ENCODE results near the gene MLST8. TPM values are rescaled to one million over a fixed set of nuclear protein-coding genes. Genes with fewer than 3 reads are reported as not detected.

The MLST8 gene, protein sequence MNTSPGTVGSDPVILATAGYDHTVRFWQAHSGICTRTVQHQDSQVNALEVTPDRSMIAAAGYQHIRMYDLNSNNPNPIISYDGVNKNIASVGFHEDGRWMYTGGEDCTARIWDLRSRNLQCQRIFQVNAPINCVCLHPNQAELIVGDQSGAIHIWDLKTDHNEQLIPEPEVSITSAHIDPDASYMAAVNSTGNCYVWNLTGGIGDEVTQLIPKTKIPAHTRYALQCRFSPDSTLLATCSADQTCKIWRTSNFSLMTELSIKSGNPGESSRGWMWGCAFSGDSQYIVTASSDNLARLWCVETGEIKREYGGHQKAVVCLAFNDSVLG
- 10 to 100 TPM; 49.5 to 52.2 TPM for total RNA-seq

- H3K36me3 Mint-ChIP-seq, result peaks cover 10 to 15% of the 10 kb centered on the region in 2 donors
- ATAC-seq (peak; percentile 79 to 84), DNase-seq (ENCODE audit: low spot score in 2 of 2) (peak; percentile 90 to 93)
- H3K27ac Mint-ChIP-seq, result peak within 1 kb of the TSS; percentile 79 to 88
- H3K9me3 Mint-ChIP-seq, result no peaks in the 10 kb centered on the region
Measured at GRCh38 chr16:2205104-2205966, at the start of gene MLST8. Gene MLST8, plus strand, starts transcription at chr16:2205454. Its CDS starts 632 bp downstream, at chr16:2206086.

DNA sequence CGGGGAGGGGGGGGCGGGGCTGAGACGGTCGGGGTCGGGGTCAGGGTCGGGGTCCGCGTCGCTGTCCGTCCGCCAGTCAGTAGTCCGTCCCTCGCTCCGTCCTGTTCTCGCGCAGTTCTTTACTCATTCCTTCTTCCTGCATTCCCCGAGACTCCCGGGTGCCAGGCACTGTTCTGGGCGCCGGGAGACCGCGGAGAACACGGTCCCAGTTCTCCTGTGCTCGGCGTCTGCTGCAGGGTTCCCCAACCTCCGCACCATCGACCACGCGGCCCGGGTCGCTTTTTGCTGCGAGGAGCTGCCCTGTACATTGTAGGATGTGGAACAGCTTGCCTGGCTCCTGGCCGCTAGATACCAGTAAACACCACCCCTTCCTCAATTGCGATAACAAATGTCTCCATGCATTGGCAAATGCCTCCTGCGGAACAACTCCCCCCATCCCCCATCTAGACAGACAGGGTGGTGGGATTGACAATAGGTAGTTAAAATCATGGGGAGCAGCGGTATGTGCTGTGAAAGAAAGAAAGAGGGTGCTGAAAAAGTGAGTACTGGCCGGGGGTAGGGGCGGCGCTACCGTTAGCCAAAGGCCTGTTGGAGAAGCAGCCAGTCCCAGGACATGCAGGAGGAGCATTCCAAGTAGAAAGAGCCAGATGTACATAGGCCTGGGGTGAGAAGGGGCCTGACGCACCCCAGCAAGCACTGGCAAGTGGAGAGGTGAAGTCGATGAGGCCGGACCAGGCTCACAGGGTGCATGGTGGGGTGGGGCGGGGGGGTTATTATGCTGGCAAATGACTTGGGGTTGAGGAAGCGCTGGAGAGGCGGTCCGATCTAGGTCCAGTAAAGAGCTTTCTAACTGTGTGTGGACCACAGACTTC lies 49.0 kb upstream of the MLST8 start:
- H3K36me3 Mint-ChIP-seq, result peaks cover 31 to 36% of the 10 kb centered on the region in 2 donors
- DNase-seq (ENCODE audit: low spot score in 2 of 2), result no peak

GRCh38 chr16:2156849-2157224 lies 48.4 kb upstream of the MLST8 start:
- H3K27ac Mint-ChIP-seq, result peak overlapping the region; percentile 78 to 98
- ATAC-seq, result no peak
- no peaks in the 10 kb centered on the region for H3K9me3 Mint-ChIP-seq
- H3K36me3 Mint-ChIP-seq, result peaks cover 31 to 33% of the 10 kb centered on the region in 2 donors
- DNase-seq (ENCODE audit: low spot score in 2 of 2), result no peak

More for the DNA sequence above, 49.0 kb upstream of the MLST8 start:
- H3K27ac Mint-ChIP-seq, result peak overlapping the region; percentile 78 to 98
- no peaks in the 10 kb centered on the region for H3K9me3 Mint-ChIP-seq
- peak in 1 of 2 donors; percentile 0 for ATAC-seq

GRCh38 chr16:2157480-2158261 lies 47.6 kb upstream of the MLST8 start:
- no peak for DNase-seq (ENCODE audit: low spot score in 2 of 2)
- no peak for ATAC-seq
- Mint-ChIP-seq H3K36me3 (peaks cover 31 to 33% of the 10 kb centered on the region in 2 donors), H3K27ac (peak overlapping the region; percentile 79 to 98), H3K9me3 (no peaks in the 10 kb centered on the region)

DNA sequence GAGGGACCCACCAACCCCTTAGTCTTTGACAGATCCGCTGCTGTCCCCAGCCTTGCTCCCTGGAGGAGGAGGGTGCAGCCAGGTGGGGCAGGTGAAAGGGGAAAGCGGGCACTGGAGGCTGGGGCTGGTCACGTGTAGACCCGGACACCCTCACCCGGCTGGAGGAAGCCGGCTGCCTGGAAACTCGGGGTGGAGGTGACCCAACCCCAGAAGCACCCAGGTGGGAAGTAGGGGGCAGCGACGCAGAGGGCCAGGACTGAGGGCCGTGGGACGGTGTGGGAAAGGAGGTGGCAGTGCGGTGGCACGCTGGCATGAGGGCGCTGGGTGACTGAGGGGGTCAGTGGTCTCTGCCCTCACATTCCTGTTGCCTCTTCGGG lies 47.0 kb upstream of the MLST8 start:
- H3K9me3 Mint-ChIP-seq, result no peaks in the 10 kb centered on the region
- peaks cover 30 to 32% of the 10 kb centered on the region in 2 donors for H3K36me3 Mint-ChIP-seq
- DNase-seq (ENCODE audit: low spot score in 2 of 2), result no peak
- peak overlapping the region; percentile 44 to 79 for H3K27ac Mint-ChIP-seq
- no peak for ATAC-seq

DNA sequence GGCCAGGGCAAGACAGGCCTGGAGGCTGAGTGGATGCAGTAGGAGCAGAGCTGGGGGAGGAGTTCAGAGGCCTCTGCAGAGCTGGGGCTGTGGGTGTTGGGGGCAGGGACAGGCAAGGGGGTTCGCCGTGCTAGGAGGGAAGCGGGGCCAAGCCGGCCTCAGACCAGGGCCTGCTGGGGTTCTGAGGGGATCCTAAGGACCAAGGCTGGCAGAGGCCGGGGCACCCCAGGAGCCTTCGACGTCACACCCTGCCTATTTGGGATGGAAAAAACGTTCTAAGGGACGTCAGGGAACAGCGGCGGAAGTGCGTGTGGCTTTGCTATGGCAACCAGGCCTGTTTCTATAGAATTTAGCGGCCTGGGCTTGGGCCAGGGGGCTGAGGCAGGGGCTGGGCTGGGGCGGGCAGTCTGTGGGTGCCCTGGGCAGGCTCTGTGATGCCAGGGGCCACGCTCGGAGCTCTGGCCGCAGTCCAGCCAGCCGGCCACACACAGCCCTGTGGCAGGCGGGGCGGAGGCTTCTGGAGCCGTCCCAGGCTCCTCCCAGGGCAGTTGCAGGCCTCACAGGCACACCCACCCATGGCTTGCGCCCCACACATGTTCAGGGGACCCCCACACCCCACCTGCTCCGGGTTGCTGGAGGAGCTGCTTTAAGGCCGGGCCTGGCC lies 45.9 kb upstream of the MLST8 start:
- H3K9me3 Mint-ChIP-seq, result no peaks in the 10 kb centered on the region
- DNase-seq (ENCODE audit: low spot score in 2 of 2), result no peak
- ATAC-seq, result no peak
- peaks cover 19 to 31% of the 10 kb centered on the region in 2 donors for H3K36me3 Mint-ChIP-seq
- H3K27ac Mint-ChIP-seq, result peak overlapping the region; percentile 71 to 74

DNA sequence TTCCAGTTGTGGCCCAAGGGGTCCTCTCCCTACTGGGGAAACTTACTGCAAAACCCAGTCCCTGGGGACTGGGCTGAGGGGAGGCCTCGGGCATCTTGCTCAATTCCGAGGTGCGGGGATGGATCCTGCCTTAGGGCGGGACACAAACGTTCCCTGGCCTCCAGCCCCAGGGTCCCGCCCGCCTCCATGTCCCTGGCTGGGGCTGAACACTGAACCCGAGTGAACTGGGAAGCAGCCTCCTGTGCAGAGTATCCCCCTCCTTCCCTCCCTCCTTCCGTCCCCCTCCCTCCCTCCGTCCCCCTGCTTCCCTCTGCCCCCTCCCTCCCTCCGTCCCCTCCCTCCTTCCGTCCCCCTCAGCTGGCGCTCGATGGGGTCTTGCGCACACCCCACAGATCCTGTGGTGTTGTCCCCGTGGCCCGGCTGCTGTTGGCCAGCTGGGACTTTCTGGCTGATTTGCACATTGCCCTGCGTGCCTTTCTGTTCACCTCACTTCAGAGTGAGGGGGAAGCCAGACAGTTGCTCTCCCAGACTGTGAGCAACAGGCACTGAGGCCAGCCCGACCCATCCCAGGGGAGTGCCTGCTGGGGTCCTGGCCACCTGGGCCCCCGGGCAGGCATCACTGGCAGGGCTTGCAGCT lies 44.2 kb upstream of the MLST8 start:
- no peak overlapping the region for H3K27ac Mint-ChIP-seq
- H3K9me3 Mint-ChIP-seq, result no peaks in the 10 kb centered on the region
- ATAC-seq, result no peak
- H3K36me3 Mint-ChIP-seq, result peaks cover 5 to 20% of the 10 kb centered on the region in 2 donors
- DNase-seq (ENCODE audit: low spot score in 2 of 2), result no peak

- Mint-ChIP-seq H3K27ac (peak overlapping the region in 1 of 2 donors; percentile 82), H3K36me3 (peaks cover 0 to 19% of the 10 kb centered on the region in 2 donors), H3K9me3 (no peaks in the 10 kb centered on the region)
- ATAC-seq (no peak), DNase-seq (ENCODE audit: low spot score in 2 of 2) (no peak)
Measured at GRCh38 chr16:2161911-2162310, 43.3 kb upstream of the MLST8 start.

DNA sequence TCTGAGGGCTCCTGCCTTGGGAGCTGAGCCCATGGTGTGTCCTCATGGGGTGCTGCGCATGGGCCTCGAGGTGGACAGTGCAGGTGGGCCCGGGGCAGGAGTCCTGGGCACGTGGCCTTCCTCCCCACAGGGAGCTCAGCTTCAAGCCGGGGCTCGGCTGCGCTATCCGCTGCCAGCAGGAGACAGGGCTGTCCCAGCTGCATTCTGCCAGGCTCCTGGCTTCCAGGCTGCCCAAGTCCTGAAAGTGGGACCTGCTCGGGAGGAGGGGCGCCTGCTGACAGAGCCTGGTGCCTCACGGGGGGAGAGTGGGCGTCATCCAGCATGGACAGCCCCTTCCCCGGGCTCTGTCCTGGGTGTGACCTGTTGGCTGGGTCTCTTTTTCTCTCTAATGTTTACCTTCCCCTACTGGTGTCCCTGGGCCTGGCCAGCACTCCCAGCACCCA lies 42.6 kb upstream of the MLST8 start:
- H3K27ac Mint-ChIP-seq, result no peak overlapping the region
- ATAC-seq (no peak), DNase-seq (ENCODE audit: low spot score in 2 of 2) (no peak)
- peaks cover 0 to 19% of the 10 kb centered on the region in 2 donors for H3K36me3 Mint-ChIP-seq
- H3K9me3 Mint-ChIP-seq, result no peaks in the 10 kb centered on the region

DNA sequence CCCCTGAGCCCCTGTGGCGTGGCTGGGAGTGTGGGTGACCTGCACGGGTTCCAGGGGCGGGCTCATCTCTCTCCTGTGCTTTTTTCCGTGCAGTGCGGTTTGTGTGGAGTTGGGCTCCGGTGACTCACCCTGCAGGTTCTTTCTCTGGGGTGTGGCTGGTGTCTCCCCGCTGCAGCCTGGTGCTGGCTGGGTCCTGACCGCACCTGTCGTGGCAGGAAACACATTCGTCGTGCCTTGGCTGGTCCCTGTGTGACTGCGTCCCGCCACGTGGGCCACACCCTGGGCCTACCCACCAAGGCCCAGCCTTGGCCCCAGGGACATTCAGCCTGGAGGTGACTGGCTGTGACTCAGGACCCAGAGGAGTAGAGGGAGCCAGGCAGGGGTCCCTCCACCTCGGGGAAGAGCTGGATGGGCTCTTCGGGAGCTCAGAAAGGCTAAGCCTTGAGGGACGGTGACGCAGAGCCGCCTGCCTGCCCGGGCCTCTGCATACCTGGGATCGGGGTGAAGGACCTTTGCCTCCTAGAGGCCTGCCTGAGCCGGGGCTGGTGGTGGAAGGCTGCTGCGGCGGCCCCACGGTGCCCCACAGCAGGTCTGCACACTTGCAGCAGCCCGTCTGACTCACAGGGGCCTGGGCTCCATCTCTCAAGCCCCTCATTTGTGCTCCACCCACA lies 41.9 kb upstream of the MLST8 start:
- Mint-ChIP-seq H3K9me3 (no peaks in the 10 kb centered on the region), H3K27ac (no peak overlapping the region), H3K36me3 (peaks cover 0 to 19% of the 10 kb centered on the region in 2 donors)
- no peak for DNase-seq (ENCODE audit: low spot score in 2 of 2)
- peak in 1 of 2 donors; percentile 52 for ATAC-seq

- H3K36me3 Mint-ChIP-seq, result peaks cover 0 to 19% of the 10 kb centered on the region in 2 donors
- ATAC-seq, result no peak
- no peak for DNase-seq (ENCODE audit: low spot score in 2 of 2)
- peak overlapping the region in 1 of 2 donors; percentile 87 for H3K27ac Mint-ChIP-seq
- no peaks in the 10 kb centered on the region for H3K9me3 Mint-ChIP-seq
Measured at GRCh38 chr16:2165861-2166260, 39.4 kb upstream of the MLST8 start.

- Mint-ChIP-seq H3K9me3 (no peaks in the 10 kb centered on the region), H3K27ac (peak overlapping the region in 1 of 2 donors; percentile 87), H3K36me3 (peaks cover 0 to 19% of the 10 kb centered on the region in 2 donors)
- no peak for ATAC-seq
- no peak for DNase-seq (ENCODE audit: low spot score in 2 of 2)
Measured at GRCh38 chr16:2166263-2167067, 38.8 kb upstream of the MLST8 start.

GRCh38 chr16:2167068-2167638 lies 38.1 kb upstream of the MLST8 start:
- H3K9me3 Mint-ChIP-seq, result no peaks in the 10 kb centered on the region
- DNase-seq (ENCODE audit: low spot score in 2 of 2), result no peak
- H3K36me3 Mint-ChIP-seq, result peaks cover 0 to 19% of the 10 kb centered on the region in 2 donors
- no peak for ATAC-seq
- peak overlapping the region in 1 of 2 donors; percentile 84 for H3K27ac Mint-ChIP-seq

All from activated naive CD4-positive, alpha-beta T cell treated with anti-CD3 and anti-CD28 coated beads, Interleukin-2, amount 50 U/mL, for 72 hours (primary cell).